H9 (cell line): Measurements from ENCODE around the gene DTNA. TPM values are rescaled to one million over a fixed set of nuclear protein-coding genes. Genes with fewer than 3 reads are reported as not detected.

Experiments used
- DNase-seq: peaks from one replicate; pipeline ENCODE4 v3.0.0-alpha.2; 2017
- H2AFZ ChIP-seq: one replicate; pipeline ENCODE4 v1.6.1; 2013; ENCODE audit warnings: mild to moderate bottlenecking, low read length, control low read depth, moderate library complexity
- H2AK5ac ChIP-seq: 2 replicates; pipeline ENCODE4 v1.6.1; 2013; ENCODE audit warnings: low read length, control low read depth, mixed read lengths; ENCODE audit not compliant: insufficient read length
- H2BK120ac ChIP-seq: one replicate; pipeline ENCODE4 v1.6.1; 2013; ENCODE audit warnings: low read depth, mild to moderate bottlenecking, low read length, control low read depth, inconsistent platforms; ENCODE audit not compliant: poor library complexity, severe bottlenecking
- H2BK12ac ChIP-seq: 2 replicates; pipeline ENCODE4 v1.6.1; 2013; ENCODE audit warnings: low read length, control low read depth, mixed read lengths, low read depth; ENCODE audit not compliant: insufficient read length
- H2BK15ac ChIP-seq: 2 replicates; pipeline ENCODE4 v1.6.1; 2013; ENCODE audit warnings: low read depth, low read length, control low read depth
- H2BK20ac ChIP-seq: one replicate; pipeline ENCODE4 v1.6.1; 2013; ENCODE audit warnings: low read depth, mild to moderate bottlenecking, low read length, control low read depth, inconsistent platforms; ENCODE audit not compliant: poor library complexity, severe bottlenecking
- H2BK5ac ChIP-seq: 2 replicates; pipeline ENCODE4 v1.6.1; 2013; ENCODE audit warnings: low read length, control low read depth, mixed read lengths; ENCODE audit not compliant: insufficient read length
- H3K14ac ChIP-seq: 2 replicates; pipeline ENCODE4 v1.6.1; 2013; ENCODE audit warnings: low read length, control low read depth; ENCODE audit not compliant: insufficient read depth
- H3K18ac ChIP-seq: 2 replicates; pipeline ENCODE4 v1.6.1; 2013; ENCODE audit warnings: low read depth, mild to moderate bottlenecking, mixed read lengths, low read length, control low read depth; ENCODE audit not compliant: insufficient read length
- H3K23ac ChIP-seq: 2 replicates; pipeline ENCODE4 v1.6.1; 2013; ENCODE audit warnings: low read length, control low read depth, mixed read lengths, low read depth; ENCODE audit not compliant: insufficient read length
- H3K23me2 ChIP-seq: 2 replicates; pipeline ENCODE4 v1.6.1; 2013; ENCODE audit warnings: low read depth, mild to moderate bottlenecking, mixed read lengths, low read length, control low read depth; ENCODE audit not compliant: insufficient read length, poor library complexity, severe bottlenecking
- H3K27ac ChIP-seq: 2 replicates; pipeline ENCODE4 v1.5.1; 2013; ENCODE audit warnings: low read length, control low read depth, mixed read lengths, low read depth; ENCODE audit not compliant: insufficient read length
- H3K27me3 ChIP-seq: 2 replicates; pipeline ENCODE4 v1.6.1; 2013; ENCODE audit warnings: low read length, control low read depth, inconsistent platforms; ENCODE audit not compliant: insufficient read depth
- H3K4ac ChIP-seq: 2 replicates; pipeline ENCODE4 v1.6.1; 2013; ENCODE audit warnings: low read depth, mild to moderate bottlenecking, control low read depth, inconsistent platforms, low read length, moderate library complexity
- H3K4me1 ChIP-seq: 2 replicates; pipeline ENCODE4 v1.6.1; 2013; ENCODE audit warnings: low read length, control low read depth, inconsistent platforms; ENCODE audit not compliant: insufficient read depth
- H3K4me2 ChIP-seq: 2 replicates; pipeline ENCODE4 v1.6.1; 2013; ENCODE audit warnings: low read length, control low read depth, mixed read lengths; ENCODE audit not compliant: insufficient read length, insufficient read depth
- H3K56ac ChIP-seq: 2 replicates; pipeline ENCODE4 v1.6.1; 2013; ENCODE audit warnings: low read depth, mild to moderate bottlenecking, mixed read lengths, low read length, control low read depth; ENCODE audit not compliant: insufficient read length
- H3K79me1 ChIP-seq: 2 replicates; pipeline ENCODE4 v1.6.1; 2013; ENCODE audit warnings: low read depth, mild to moderate bottlenecking, moderate library complexity, low read length, control low read depth, inconsistent platforms; ENCODE audit not compliant: insufficient read depth, poor library complexity, severe bottlenecking
- H3K79me2 ChIP-seq: 2 replicates; pipeline ENCODE4 v1.6.1; 2013; ENCODE audit warnings: low read length, control low read depth, inconsistent platforms; ENCODE audit not compliant: insufficient read depth
- H3K9ac ChIP-seq: 2 replicates; pipeline ENCODE4 v1.6.1; 2013; ENCODE audit warnings: low read length, control low read depth, mixed read lengths; ENCODE audit not compliant: insufficient read length; ENCODE audit errors: extremely low read depth
- H3K9me3 ChIP-seq: one replicate; pipeline ENCODE4 v1.6.1; 2013; ENCODE audit warnings: low read depth, low read length, inconsistent platforms; ENCODE audit not compliant: control insufficient read depth
- H3T11ph ChIP-seq: one replicate; pipeline ENCODE4 v1.6.1; 2013; ENCODE audit warnings: mild to moderate bottlenecking, low read length, control low read depth, inconsistent platforms
- H4K20me1 ChIP-seq: one replicate; pipeline ENCODE4 v1.6.1; 2013; ENCODE audit not compliant: control insufficient read depth, insufficient read length, insufficient read depth
- H4K5ac ChIP-seq: 2 replicates; pipeline ENCODE4 v1.6.1; 2013; ENCODE audit warnings: low read depth, mild to moderate bottlenecking, mixed read lengths, low read length, control low read depth; ENCODE audit not compliant: insufficient read length
- H4K8ac ChIP-seq: replicated peaks from 2 replicates; pipeline ENCODE4 v1.6.1; 2013; ENCODE audit warnings: low read length, control low read depth, mixed read lengths, low read depth; ENCODE audit not compliant: insufficient read length
- H4K91ac ChIP-seq: 2 replicates; pipeline ENCODE4 v1.6.1; 2013; ENCODE audit warnings: low read depth, mild to moderate bottlenecking, moderate library complexity, mixed read lengths, low read length, control low read depth; ENCODE audit not compliant: insufficient read length
- H3K27ac Mint-ChIP-seq, 3 experiments: 2 replicates in 2 of 3; 3 replicates in 1 of 3; pipeline ENCODE4 v1.8.0; 2020 to 2021; ENCODE audit warnings: mixed read lengths in 3 of 3, mild to moderate bottlenecking in 1 of 3, moderate library complexity in 1 of 3
- H3K27me3 Mint-ChIP-seq: 2 replicates; pipeline ENCODE4 v1.8.0; 2021; ENCODE audit warnings: low read depth, mild to moderate bottlenecking, moderate library complexity, mixed read lengths
- H3K36me3 Mint-ChIP-seq, 3 experiments: 2 replicates in 2 of 3; 3 replicates in 1 of 3; pipeline ENCODE4 v1.8.0; 2020 to 2021; ENCODE audit warnings: low read depth in 3 of 3, mixed read lengths in 3 of 3; ENCODE audit not compliant: insufficient read depth in 1 of 3
- H3K4me1 Mint-ChIP-seq, 2 experiments: 2 replicates each; pipeline ENCODE4 v1.8.0; 2020; ENCODE audit warnings: mixed read lengths in 2 of 2
- H3K4me3 Mint-ChIP-seq, 2 experiments: 2 replicates in 1 of 2; 3 replicates in 1 of 2; pipeline ENCODE4 v1.8.0; 2020 to 2021; ENCODE audit warnings: mild to moderate bottlenecking in 2 of 2, mixed read lengths in 2 of 2, moderate library complexity in 1 of 2
- H3K9me3 Mint-ChIP-seq, 2 experiments: 2 replicates in 1 of 2; 3 replicates in 1 of 2; pipeline ENCODE4 v1.8.0; 2020; ENCODE audit warnings: mild to moderate bottlenecking in 2 of 2, mixed read lengths in 2 of 2, moderate library complexity in 1 of 2
- CTCF ChIP-seq: fragments of 200-600 bp; sonication (generic); conservative IDR thresholded peaks from 3 replicates; pipeline ENCODE4 v1.8.0; 2021; ENCODE audit warnings: antibody characterized with exemption, mild to moderate bottlenecking
- WGBS: extraction: QIAGEN DNeasy Blood & Tissue Kit; methylation state at CpG from one replicate; pipeline ENCODE4 v1.1.7; 2013; ENCODE audit warnings: missing lambda C conversion rate, low lambda C conversion rate, mixed read lengths; ENCODE audit not compliant: insufficient read length; ENCODE audit errors: extremely low coverage; 5-methylcytosine and 5-hydroxymethylcytosine counted together
- total RNA-seq: library from RNA; stranded (reverse); gene quantifications from 2 replicates; pipeline ENCODE4 v1.2.1, GENCODE V29; 2021

The DTNA gene
- total RNA-seq, 1 experiment from 2014 or later: 25.5 TPM

GRCh38 chr18:34820360-34821065, 110.4 kb downstream of the DTNA start:
- H3K9me3 ChIP-seq: no peaks in the 10 kb centered on the region
- no peaks in the 10 kb centered on the region for H3K79me1 ChIP-seq
- H3T11ph ChIP-seq: no peak overlapping the region
- no peak overlapping the region for H2AFZ ChIP-seq
- Mint-ChIP-seq H3K27me3 (no peaks in the 10 kb centered on the region; the same call in 1 of the 2 replicates), H3K9me3 (no peaks in the 10 kb centered on the region), H3K4me1 (peaks cover 6 to 10% of the 10 kb centered on the region in 2 experiments), H3K4me3 (no peak overlapping the region), H3K36me3 (peaks cover 0 to 4% (median 0%) of the 10 kb centered on the region in 3 experiments; a peak in 1 of 7 replicates), H3K27ac (peak overlapping the region; percentile 21 to 81 (median 28); a peak in 4 of 7 replicates)
- no peak overlapping the region for H2BK120ac ChIP-seq
- no peak overlapping the region for H3K23ac ChIP-seq
- no peak for DNase-seq
- H2AK5ac ChIP-seq: no peak overlapping the region
- no peak overlapping the region for H2BK15ac ChIP-seq
- TF ChIP-seq CTCF: 0 out of 3 replicates have a peak, but pooled peaks have one; percentile 12
- no peaks in the 10 kb centered on the region for H4K20me1 ChIP-seq
- no peak overlapping the region for H4K91ac ChIP-seq
- no peak overlapping the region for H4K5ac ChIP-seq
- no peaks in the 10 kb centered on the region for H3K79me2 ChIP-seq
- no peak overlapping the region for H2BK5ac ChIP-seq
- H2BK12ac ChIP-seq: no peak overlapping the region
- H3K27ac ChIP-seq: no peak overlapping the region
- no CpG with 5 or more reads among the region's 7 CpGs for WGBS
- H3K23me2 ChIP-seq: no peaks in the 10 kb centered on the region
- no peaks in the 10 kb centered on the region for H3K27me3 ChIP-seq
- H3K4ac ChIP-seq: no peak overlapping the region
- no peak overlapping the region for H3K9ac ChIP-seq
- H3K4me1 ChIP-seq: no peaks in the 10 kb centered on the region
- no peak overlapping the region for H3K56ac ChIP-seq
- H3K4me2 ChIP-seq: no peak overlapping the region
- H4K8ac ChIP-seq: no peak overlapping the region
- H2BK20ac ChIP-seq: no peak overlapping the region
- H3K14ac ChIP-seq: no peak overlapping the region
- no peak overlapping the region for H3K18ac ChIP-seq
